ENCODE measurements around the gene TBC1D2.

DNA sequence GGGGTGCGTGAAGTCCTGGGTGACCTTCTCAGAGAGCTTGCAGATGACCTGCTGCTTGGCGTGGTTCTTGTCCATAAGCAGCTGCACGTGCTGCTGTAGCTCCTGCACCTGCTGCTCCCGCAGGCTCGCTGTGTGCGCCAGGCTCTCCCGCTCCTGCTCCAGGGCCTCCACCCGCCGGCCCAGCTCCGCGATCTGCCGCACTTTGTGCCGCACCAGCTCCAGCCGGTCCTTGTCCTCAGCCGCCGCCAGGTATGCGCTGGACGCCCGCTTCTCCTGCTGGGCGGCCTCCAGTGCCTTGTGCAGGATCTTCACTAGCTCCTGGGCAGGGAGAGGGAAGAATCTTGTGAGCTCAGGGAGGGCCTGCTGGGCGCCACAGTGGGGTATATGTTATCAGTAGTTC lies 34.5 kb downstream of the TBC1D2 start:
- no peak for TF ChIP-seq EZH2 (IDR thresholded peaks at IDR 0.05; ENCODE audit: borderline replicate concordance, low read length)
- TF ChIP-seq, protein P1, sequence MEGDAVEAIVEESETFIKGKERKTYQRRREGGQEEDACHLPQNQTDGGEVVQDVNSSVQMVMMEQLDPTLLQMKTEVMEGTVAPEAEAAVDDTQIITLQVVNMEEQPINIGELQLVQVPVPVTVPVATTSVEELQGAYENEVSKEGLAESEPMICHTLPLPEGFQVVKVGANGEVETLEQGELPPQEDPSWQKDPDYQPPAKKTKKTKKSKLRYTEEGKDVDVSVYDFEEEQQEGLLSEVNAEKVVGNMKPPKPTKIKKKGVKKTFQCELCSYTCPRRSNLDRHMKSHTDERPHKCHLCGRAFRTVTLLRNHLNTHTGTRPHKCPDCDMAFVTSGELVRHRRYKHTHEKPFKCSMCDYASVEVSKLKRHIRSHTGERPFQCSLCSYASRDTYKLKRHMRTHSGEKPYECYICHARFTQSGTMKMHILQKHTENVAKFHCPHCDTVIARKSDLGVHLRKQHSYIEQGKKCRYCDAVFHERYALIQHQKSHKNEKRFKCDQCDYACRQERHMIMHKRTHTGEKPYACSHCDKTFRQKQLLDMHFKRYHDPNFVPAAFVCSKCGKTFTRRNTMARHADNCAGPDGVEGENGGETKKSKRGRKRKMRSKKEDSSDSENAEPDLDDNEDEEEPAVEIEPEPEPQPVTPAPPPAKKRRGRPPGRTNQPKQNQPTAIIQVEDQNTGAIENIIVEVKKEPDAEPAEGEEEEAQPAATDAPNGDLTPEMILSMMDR (IDR thresholded peaks at IDR 0.05; ENCODE audit: low read length), result no peak
